GM18520 (cell line): ENCODE measurements around the gene PTPRM.

ENCODE experiments used
- ATAC-seq: cut with Tn5 transposase; IDR thresholded peaks from one replicate; pipeline ENCODE4 v1.9.1; 2021; ENCODE audit not compliant: unreplicated experiment

Gene PTPRM

GRCh38 chr18:8080092-8080491 is 513.0 kb downstream of the PTPRM start:
- ATAC-seq: no peak

- ATAC-seq: no peak
Observed at GRCh38 chr18:8081267-8081666, 514.2 kb downstream of the PTPRM start.

- no peak for ATAC-seq
Observed at GRCh38 chr18:8081872-8082553, 514.9 kb downstream of the PTPRM start.

GRCh38 chr18:8084160-8084559 is 517.0 kb downstream of the PTPRM start:
- ATAC-seq: no peak

GRCh38 chr18:8088626-8089025 is 521.5 kb downstream of the PTPRM start:
- no peak for ATAC-seq

- ATAC-seq: no peak
Observed at GRCh38 chr18:8091035-8091434, 523.9 kb downstream of the PTPRM start.

- no peak for ATAC-seq
Observed at GRCh38 chr18:8095947-8096570, 528.9 kb downstream of the PTPRM start.

GRCh38 chr18:8097399-8097798 is 530.3 kb downstream of the PTPRM start:
- no peak for ATAC-seq

GRCh38 chr18:8097927-8098326 is 530.8 kb downstream of the PTPRM start:
- no peak for ATAC-seq

GRCh38 chr18:8106603-8107002 is 539.5 kb downstream of the PTPRM start:
- no peak for ATAC-seq

GRCh38 chr18:8107426-8107825 is 540.3 kb downstream of the PTPRM start:
- ATAC-seq: no peak

- no peak for ATAC-seq
Observed at GRCh38 chr18:8114480-8114879, 547.4 kb downstream of the PTPRM start.

- no peak for ATAC-seq
Observed at GRCh38 chr18:8116341-8117005, 549.4 kb downstream of the PTPRM start.

- ATAC-seq: no peak
Observed at GRCh38 chr18:8117006-8117371, 549.9 kb downstream of the PTPRM start.

- no peak for ATAC-seq
Observed at GRCh38 chr18:8121101-8121500, 554.0 kb downstream of the PTPRM start.

- ATAC-seq: no peak
Observed at GRCh38 chr18:8121942-8122480, 554.9 kb downstream of the PTPRM start.

- ATAC-seq: no peak
Observed at GRCh38 chr18:8124232-8125146, 557.4 kb downstream of the PTPRM start.

GRCh38 chr18:8130096-8130495 is 563.0 kb downstream of the PTPRM start:
- ATAC-seq: no peak

GRCh38 chr18:8133032-8133431 is 565.9 kb downstream of the PTPRM start:
- ATAC-seq: no peak

- no peak for ATAC-seq
Observed at GRCh38 chr18:8133888-8134287, 566.8 kb downstream of the PTPRM start.

- no peak for ATAC-seq
Observed at GRCh38 chr18:8139127-8139527, 572.0 kb downstream of the PTPRM start.
